Hepatocyte (in vitro differentiated cells): ENCODE data around the gene ZNF804B. TPM values are rescaled to one million over a fixed set of nuclear protein-coding genes. Genes with fewer than 3 reads are reported as not detected.

ENCODE experiments used
- DNase-seq: peaks from one replicate; pipeline ENCODE4 v3.0.0-alpha.2; 2016; ENCODE audit warnings: low spot score
- H2AFZ ChIP-seq: fragments of 200-600 bp; sonication (generic); 2 replicates; pipeline ENCODE4 v1.6.0; 2016; ENCODE audit warnings: antibody characterized with exemption, mild to moderate bottlenecking
- H3K27ac ChIP-seq: fragments of 200-600 bp; sonication (generic); 2 replicates; pipeline ENCODE4 v1.5.1; 2016; ENCODE audit warnings: mild to moderate bottlenecking
- H3K27me3 ChIP-seq: fragments of 200-600 bp; sonication (generic); 2 replicates; pipeline ENCODE4 v1.6.1; 2016
- H3K36me3 ChIP-seq: fragments of 200-600 bp; sonication (generic); replicated peaks from 2 replicates; pipeline ENCODE4 v1.5.1; 2016; ENCODE audit warnings: low read depth; ENCODE audit not compliant: insufficient read depth
- H3K4me1 ChIP-seq: fragments of 200-600 bp; sonication (generic); 2 replicates; pipeline ENCODE4 v1.5.1; 2016; ENCODE audit warnings: mild to moderate bottlenecking, moderate library complexity; ENCODE audit not compliant: insufficient read depth
- H3K4me2 ChIP-seq: fragments of 200-600 bp; sonication (generic); 2 replicates; pipeline ENCODE4 v1.6.0; 2016
- H3K4me3 ChIP-seq: fragments of 200-600 bp; sonication (generic); 2 replicates; pipeline ENCODE4 v1.5.1; 2016; ENCODE audit warnings: mild to moderate bottlenecking
- H3K79me2 ChIP-seq: fragments of 200-600 bp; sonication (generic); 2 replicates; pipeline ENCODE4 v1.6.0; 2017; ENCODE audit warnings: mild to moderate bottlenecking
- H3K9me2 ChIP-seq: fragments of 200-600 bp; sonication (generic); replicated peaks from 2 replicates; pipeline ENCODE4 v1.6.0; 2017; ENCODE audit warnings: mild to moderate bottlenecking; ENCODE audit not compliant: insufficient read depth
- H3K9me3 ChIP-seq: fragments of 200-600 bp; sonication (generic); 2 replicates; pipeline ENCODE4 v1.5.1; 2016; ENCODE audit warnings: low read depth, mild to moderate bottlenecking
- H4K20me1 ChIP-seq: fragments of 200-600 bp; sonication (generic); 2 replicates; pipeline ENCODE4 v1.6.0; 2016; ENCODE audit warnings: mild to moderate bottlenecking; ENCODE audit not compliant: insufficient read depth, poor library complexity, severe bottlenecking
- EZH2 ChIP-seq: fragments of 200-600 bp; sonication (generic); IDR thresholded peaks from 2 replicates; pipeline ENCODE4 v1.6.1; 2016; ENCODE audit warnings: antibody characterized with exemption, mild to moderate bottlenecking, borderline replicate concordance
- EZH2phosphoT487 ChIP-seq: fragments of 200-600 bp; sonication (generic); IDR thresholded peaks from one replicate; pipeline ENCODE4 v1.6.1; 2018; ENCODE audit warnings: antibody characterized with exemption, mild to moderate bottlenecking, low read depth, moderate library complexity; ENCODE audit not compliant: unreplicated experiment, severe bottlenecking
- WGBS: methylation state at CpG from one replicate; pipeline ENCODE4 v1.1.6; 2016; ENCODE audit warnings: low lambda C conversion rate; ENCODE audit errors: missing lambda C conversion rate; 5-methylcytosine and 5-hydroxymethylcytosine counted together
- polyA plus RNA-seq: library from polyadenylated mRNA; unstranded; fragments of >200 nt; fragmentation: Nextera tagmentation; extraction: Ambion mirVana; gene quantifications from 2 replicates; pipeline ENCODE4 v1.2.1, GENCODE V29; 2016
- total RNA-seq: library from RNA; depleted of rRNA; stranded (reverse); fragments of >200 nt; gene quantifications from 2 replicates; pipeline ENCODE4 v1.2.3, GENCODE V29; 2014
- TF ChIP-seq, protein P1 (sequence below): fragments of 200-600 bp; sonication (generic); IDR thresholded peaks from 2 replicates; pipeline ENCODE4 v1.5.1; 2016; ENCODE audit warnings: antibody characterized with exemption, mild to moderate bottlenecking; ENCODE audit not compliant: poor library complexity

The ZNF804B gene
- total and polyA plus RNA-seq, 2 experiments from 2014 or later, result not detected

- Histone ChIP-seq H3K9me2 (no peaks in the 10 kb centered on the region), H2AFZ (no peak overlapping the region), H3K36me3 (no peaks in the 10 kb centered on the region), H3K79me2 (no peaks in the 10 kb centered on the region), H3K4me2 (no peak overlapping the region), H3K4me3 (no peak overlapping the region), H3K4me1 (no peaks in the 10 kb centered on the region), H3K27ac (no peak overlapping the region), H3K9me3 (no peaks in the 10 kb centered on the region), H4K20me1 (no peaks in the 10 kb centered on the region), H3K27me3 (no peaks in the 10 kb centered on the region)
- DNase-seq, result no peak
- TF ChIP-seq EZH2 (no peak), EZH2phosphoT487 (no peak)
- TF ChIP-seq, protein P1, sequence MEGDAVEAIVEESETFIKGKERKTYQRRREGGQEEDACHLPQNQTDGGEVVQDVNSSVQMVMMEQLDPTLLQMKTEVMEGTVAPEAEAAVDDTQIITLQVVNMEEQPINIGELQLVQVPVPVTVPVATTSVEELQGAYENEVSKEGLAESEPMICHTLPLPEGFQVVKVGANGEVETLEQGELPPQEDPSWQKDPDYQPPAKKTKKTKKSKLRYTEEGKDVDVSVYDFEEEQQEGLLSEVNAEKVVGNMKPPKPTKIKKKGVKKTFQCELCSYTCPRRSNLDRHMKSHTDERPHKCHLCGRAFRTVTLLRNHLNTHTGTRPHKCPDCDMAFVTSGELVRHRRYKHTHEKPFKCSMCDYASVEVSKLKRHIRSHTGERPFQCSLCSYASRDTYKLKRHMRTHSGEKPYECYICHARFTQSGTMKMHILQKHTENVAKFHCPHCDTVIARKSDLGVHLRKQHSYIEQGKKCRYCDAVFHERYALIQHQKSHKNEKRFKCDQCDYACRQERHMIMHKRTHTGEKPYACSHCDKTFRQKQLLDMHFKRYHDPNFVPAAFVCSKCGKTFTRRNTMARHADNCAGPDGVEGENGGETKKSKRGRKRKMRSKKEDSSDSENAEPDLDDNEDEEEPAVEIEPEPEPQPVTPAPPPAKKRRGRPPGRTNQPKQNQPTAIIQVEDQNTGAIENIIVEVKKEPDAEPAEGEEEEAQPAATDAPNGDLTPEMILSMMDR, result no peak
- 76% methylated on average over 2 of the region's 2 CpGs for WGBS
Measured at GRCh38 chr7:88922944-88923343, 163.4 kb downstream of the ZNF804B start.

DNA sequence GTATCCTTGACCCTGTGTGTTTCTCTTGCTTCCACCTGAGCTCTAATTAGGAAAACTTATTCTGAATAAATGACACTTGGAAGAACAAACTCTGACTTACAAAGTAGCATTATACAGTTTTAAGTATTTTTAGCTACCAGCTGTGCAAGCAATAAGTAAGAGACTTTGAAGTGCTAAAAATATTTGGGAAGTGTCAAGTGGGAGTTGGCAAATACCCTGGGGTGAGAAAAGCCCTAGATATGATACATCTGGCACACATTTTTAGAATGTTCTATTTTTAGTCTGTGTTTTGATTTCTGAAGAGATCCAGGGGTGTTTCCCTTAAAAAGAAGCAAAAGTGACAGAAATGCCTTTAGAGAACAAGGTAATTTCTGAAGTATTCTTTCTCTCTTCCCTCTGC, 168.8 kb downstream of the ZNF804B start:
- no peaks in the 10 kb centered on the region for H3K9me2 ChIP-seq
- no peaks in the 10 kb centered on the region for H3K36me3 ChIP-seq
- H3K79me2 ChIP-seq, result no peaks in the 10 kb centered on the region
- no peaks in the 10 kb centered on the region for H4K20me1 ChIP-seq
- no peak overlapping the region for H3K27ac ChIP-seq
- H3K27me3 ChIP-seq, result no peaks in the 10 kb centered on the region
- no peak overlapping the region for H3K4me3 ChIP-seq
- H3K9me3 ChIP-seq, result no peaks in the 10 kb centered on the region
- H3K4me2 ChIP-seq, result no peak overlapping the region
- H2AFZ ChIP-seq, result no peak overlapping the region
- no peaks in the 10 kb centered on the region for H3K4me1 ChIP-seq
- DNase-seq, result no peak
- no peak for TF ChIP-seq EZH2phosphoT487
- TF ChIP-seq, protein P1, result no peak
- no peak for TF ChIP-seq EZH2

DNA sequence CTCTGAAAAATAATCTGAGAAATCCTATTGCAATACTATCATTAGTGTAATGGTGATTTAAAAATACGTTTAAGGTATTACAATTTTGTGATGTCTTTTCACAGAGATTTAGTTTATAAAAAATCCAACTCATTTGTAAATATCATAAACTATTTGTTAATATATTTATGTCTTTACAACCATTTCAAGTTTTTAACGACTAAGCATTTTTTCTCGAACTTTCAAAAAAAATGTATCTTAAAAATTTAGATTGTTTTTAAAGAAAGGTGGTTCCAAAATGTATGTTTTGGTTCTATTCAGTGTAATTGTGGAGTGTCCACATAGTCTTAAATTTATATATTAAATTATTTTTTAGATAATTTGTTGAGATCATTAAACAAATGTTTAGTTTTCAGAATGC, 170.2 kb downstream of the ZNF804B start:
- TF ChIP-seq EZH2 (no peak), EZH2phosphoT487 (no peak)
- TF ChIP-seq, protein P1, result no peak
- H3K27me3 ChIP-seq, result no peaks in the 10 kb centered on the region
- H3K9me3 ChIP-seq, result no peaks in the 10 kb centered on the region
- H3K79me2 ChIP-seq, result no peaks in the 10 kb centered on the region
- H3K4me3 ChIP-seq, result no peak overlapping the region
- no peak overlapping the region for H2AFZ ChIP-seq
- no peaks in the 10 kb centered on the region for H4K20me1 ChIP-seq
- H3K4me1 ChIP-seq, result no peaks in the 10 kb centered on the region
- DNase-seq, result no peak
- H3K36me3 ChIP-seq, result no peaks in the 10 kb centered on the region
- H3K27ac ChIP-seq, result no peak overlapping the region
- 92% methylated on average over 3 of the region's 3 CpGs for WGBS
- no peak overlapping the region for H3K4me2 ChIP-seq
- H3K9me2 ChIP-seq, result no peaks in the 10 kb centered on the region

GRCh38 chr7:88933285-88933684, 173.8 kb downstream of the ZNF804B start:
- H3K27me3 ChIP-seq, result no peaks in the 10 kb centered on the region
- H3K4me3 ChIP-seq, result no peak overlapping the region
- no peak overlapping the region for H2AFZ ChIP-seq
- H3K9me3 ChIP-seq, result no peaks in the 10 kb centered on the region
- H3K79me2 ChIP-seq, result no peaks in the 10 kb centered on the region
- DNase-seq, result no peak
- no peak overlapping the region for H3K4me2 ChIP-seq
- 70% methylated on average over 5 of the region's 5 CpGs for WGBS
- H3K36me3 ChIP-seq, result no peaks in the 10 kb centered on the region
- H3K27ac ChIP-seq, result no peak overlapping the region
- no peaks in the 10 kb centered on the region for H3K4me1 ChIP-seq
- H3K9me2 ChIP-seq, result no peaks in the 10 kb centered on the region
- no peaks in the 10 kb centered on the region for H4K20me1 ChIP-seq
- TF ChIP-seq, protein P1, result no peak
- TF ChIP-seq EZH2phosphoT487 (no peak), EZH2 (no peak)
